Uterus (tissue), 4 donors: ENCODE results near the gene PPME1. TPM values are rescaled to one million over a fixed set of nuclear protein-coding genes. Genes with fewer than 3 reads are reported as not detected.
A peak's percentile ranks its signal among the peaks of the same experiment; 100 is the strongest.
"Not testable (repeated sequence)": the region's sequence is repeated elsewhere in the genome, so short reads cannot be mapped to it uniquely, and the experiment has no call there.

Experiments
- DNase-seq, 2 donors: peaks; one replicate each; pipeline ENCODE4 v3.0.0-alpha.2; 2019 to 2020
- H3K27ac ChIP-seq, 2 donors: fragments of 200-600 bp; sonication (generic); 1 replicate in 1 of 2; 2 replicates in 1 of 2; pipeline ENCODE4 v1.5.1; 2016 to 2018
- H3K27me3 ChIP-seq, 2 donors: fragments of 200-600 bp; sonication (generic); one replicate each; pipeline ENCODE4 v1.5.1; 2018 to 2019; ENCODE audit warnings: control low read depth in 1 of 2
- H3K36me3 ChIP-seq, 2 donors: fragments of 200-600 bp; sonication (generic); one replicate each; pipeline ENCODE4 v1.5.1; 2019; ENCODE audit warnings: control low read depth in 1 of 2
- H3K4me1 ChIP-seq, 2 donors: fragments of 200-600 bp; sonication (generic); one replicate each; pipeline ENCODE4 v1.5.1; 2018 to 2019; ENCODE audit warnings: control low read depth in 1 of 2
- H3K4me3 ChIP-seq, 2 donors: fragments of 200-600 bp; sonication (generic); 1 replicate in 1 of 2; 2 replicates in 1 of 2; pipeline ENCODE4 v1.5.1; 2018 to 2019; ENCODE audit warnings: mild to moderate bottlenecking in 1 of 2
- H3K9me3 ChIP-seq, 2 donors: fragments of 200-600 bp; sonication (generic); one replicate each; pipeline ENCODE4 v1.5.1; 2019; ENCODE audit warnings: control low read depth in 1 of 2
- CTCF ChIP-seq, 4 experiments: fragments of 200-600 bp in 2 of 4; fragments of 450-650 bp in 2 of 4; sonication (generic) in 2 of 4; IDR thresholded peaks; one replicate each; pipeline ENCODE4 v1.5.1; 2016 to 2019; ENCODE audit warnings: antibody characterized with exemption in 4 of 4, mild to moderate bottlenecking in 2 of 4, moderate library complexity in 1 of 4
- POLR2A ChIP-seq, 2 donors: fragments of 450-650 bp; IDR thresholded peaks; one replicate each; pipeline ENCODE4 v1.6.1; 2016; ENCODE audit warnings: antibody characterized with exemption in 2 of 2, mild to moderate bottlenecking in 1 of 2, moderate library complexity in 1 of 2
- intact Hi-C: fragments of 100-400 bp; cut with DNase I; formaldehyde crosslinking; loops from one replicate; pipeline ENCODE4 v1.15.1; 2023; ENCODE audit warnings: low total_unique reads
- total RNA-seq, 4 donors: library from RNA; depleted of rRNA in 3 of 4; stranded (reverse); fragments of >200 nt in 3 of 4; gene quantifications; one replicate each; pipeline versions ENCODE4 v1.1.0 to v1.2.4, GENCODE V29; 2014 to 2023
- donor health status: DM: yes; HTN: yes; CAD: no.

PPME1 gene
- total RNA-seq = 10 to 100 TPM; 12.6 to 60.0 (median 45.3) TPM

DNA sequence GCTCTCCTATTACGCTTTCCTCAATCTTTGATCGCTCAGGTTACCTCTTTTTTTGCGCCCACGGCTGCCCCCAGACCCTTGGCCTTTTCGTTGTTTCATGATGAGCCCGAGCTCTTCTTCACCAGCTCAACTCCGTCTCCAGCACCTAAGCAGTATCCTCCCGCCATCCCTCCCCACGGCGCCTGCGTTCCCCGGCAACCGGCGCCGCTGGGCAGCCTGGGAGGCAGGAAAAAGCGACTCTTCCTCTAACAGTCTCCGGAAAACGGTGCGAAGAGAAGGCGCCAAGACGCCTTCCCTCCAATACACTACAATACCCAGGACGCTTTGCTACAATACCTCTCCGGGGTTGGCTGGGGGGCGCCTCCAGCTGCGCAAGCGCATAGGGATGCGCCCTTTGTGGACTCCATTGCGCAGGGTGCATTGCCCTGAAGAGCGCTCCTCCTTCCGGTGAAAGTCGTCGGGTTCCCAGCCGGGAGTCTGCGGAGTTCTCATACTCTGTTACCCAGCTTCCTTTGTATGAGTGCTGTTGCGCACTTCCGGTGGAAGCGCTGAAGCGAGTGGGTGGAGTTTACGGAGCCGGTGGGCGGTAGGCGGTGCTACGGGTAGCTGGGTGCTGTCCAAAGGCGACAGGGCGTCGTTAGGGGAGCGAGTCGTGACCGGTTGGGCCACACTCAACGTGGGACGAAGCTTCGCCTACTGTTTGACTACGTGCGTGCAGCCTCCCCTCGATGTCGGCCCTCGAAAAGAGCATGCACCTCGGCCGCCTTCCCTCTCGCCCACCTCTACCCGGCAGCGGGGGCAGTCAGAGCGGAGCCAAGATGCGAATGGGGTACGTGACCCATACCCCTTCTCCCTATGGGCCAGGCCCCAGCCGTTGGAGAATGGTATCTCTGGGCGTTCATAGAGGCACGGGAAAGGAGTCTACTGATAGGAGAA lies at the start of gene PPME1, which contains the start of gene C2CD3:
TSS of gene PPME1 (plus strand) at position 596 of the 936 bp plus-strand sequence. CDS start at position 729, 133 bp downstream.
TSS of gene C2CD3 (minus strand) at position 309 of the 936 bp plus-strand sequence. CDS start at position 99, 210 bp downstream.
- Histone ChIP-seq H3K36me3 (no peaks in the 10 kb centered on the region), H3K9me3 (no peaks in the 10 kb centered on the region), H3K27ac (peak within 1 kb of the TSS; percentile 82 to 89), H3K4me3 (peak within 1 kb of the TSS; percentile 87 to 91), H3K27me3 (no peaks in the 10 kb centered on the region), H3K4me1 (peaks cover 0 to 5% of the 10 kb centered on the region in 2 donors)
- TF ChIP-seq POLR2A (IDR thresholded peaks at IDR 0.05) = peak; percentile 67 to 75
- TF ChIP-seq CTCF (IDR thresholded peaks at IDR 0.05) = peak; percentile 21 to 42 (median 30)
- peak; percentile 99 for DNase-seq
- intact Hi-C loops = no loop called here

GRCh38 chr11:74121804-74122203 lies 49.3 kb upstream of the PPME1 start:
- intact Hi-C loops = no loop called here
- H3K36me3 ChIP-seq = no peaks in the 10 kb centered on the region
- no peaks in the 10 kb centered on the region for H3K9me3 ChIP-seq
- no peak overlapping the region for H3K27ac ChIP-seq
- no peak overlapping the region for H3K4me3 ChIP-seq
- no peak for DNase-seq
- no peaks in the 10 kb centered on the region for H3K4me1 ChIP-seq
- no peaks in the 10 kb centered on the region for H3K27me3 ChIP-seq
- TF ChIP-seq POLR2A (IDR thresholded peaks at IDR 0.05) = no peak
- no peak for TF ChIP-seq CTCF (IDR thresholded peaks at IDR 0.05)

GRCh38 chr11:74123008-74123448 lies 48.1 kb upstream of the PPME1 start:
- Histone ChIP-seq H3K36me3 (no peaks in the 10 kb centered on the region), H3K27ac (no peak overlapping the region), H3K4me3 (no peak overlapping the region), H3K4me1 (no peaks in the 10 kb centered on the region), H3K27me3 (no peaks in the 10 kb centered on the region), H3K9me3 (no peaks in the 10 kb centered on the region)
- intact Hi-C loops = no loop called here
- TF ChIP-seq POLR2A (IDR thresholded peaks at IDR 0.05) (no peak), CTCF (IDR thresholded peaks at IDR 0.05) (no peak)
- no peak for DNase-seq

DNA sequence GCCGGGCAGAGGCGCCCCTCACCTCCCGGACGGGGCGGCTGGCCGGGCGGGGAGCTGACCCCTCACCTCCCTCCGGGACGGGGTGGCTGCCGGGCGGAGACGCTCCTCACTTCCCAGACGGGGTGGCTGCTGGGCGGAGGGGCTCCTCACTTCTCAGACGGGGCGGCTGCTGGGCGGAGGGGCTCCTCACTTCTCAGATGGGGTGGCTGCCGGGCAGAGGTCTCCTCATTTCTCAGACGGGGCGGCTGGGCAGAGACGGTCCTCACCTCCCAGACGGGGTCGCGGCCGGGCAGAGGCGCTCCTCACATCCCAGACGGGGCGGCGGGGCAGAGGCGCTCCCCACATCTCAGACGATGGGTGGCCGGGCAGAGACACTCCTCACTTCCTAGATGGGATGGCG lies 42.0 kb upstream of the PPME1 start:
- H3K4me1 ChIP-seq, H3K27ac ChIP-seq, intact Hi-C loops, DNase-seq, H3K36me3 ChIP-seq, H3K4me3 ChIP-seq, H3K27me3 ChIP-seq, H3K9me3 ChIP-seq: not testable (repeated sequence)

- DNase-seq = no peak
- no peaks in the 10 kb centered on the region for H3K9me3 ChIP-seq
- H3K27me3 ChIP-seq = no peaks in the 10 kb centered on the region
- no peak overlapping the region for H3K4me3 ChIP-seq
- TF ChIP-seq POLR2A (IDR thresholded peaks at IDR 0.05) = no peak
- TF ChIP-seq CTCF (IDR thresholded peaks at IDR 0.05) = no peak
- H3K27ac ChIP-seq = no peak overlapping the region
- intact Hi-C loops = no loop called here
- H3K36me3 ChIP-seq = no peaks in the 10 kb centered on the region
- no peaks in the 10 kb centered on the region for H3K4me1 ChIP-seq
Measured at GRCh38 chr11:74132833-74133232, 38.3 kb upstream of the PPME1 start.
